Nephron (organoid): ENCODE data around the gene GLDN.

ENCODE experiments used
- H3K27ac Mint-ChIP-seq, 3 experiments: 2 replicates each; pipeline ENCODE4 v1.8.0; 2020; ENCODE audit warnings: mixed read lengths in 3 of 3, mild to moderate bottlenecking in 2 of 3, moderate library complexity in 1 of 3
- H3K27me3 Mint-ChIP-seq: 2 replicates; pipeline ENCODE4 v1.8.0; 2021; ENCODE audit warnings: low read depth, mild to moderate bottlenecking, moderate library complexity, mixed read lengths
- H3K36me3 Mint-ChIP-seq: 2 replicates; pipeline ENCODE4 v1.8.0; 2020; ENCODE audit warnings: low read depth, mixed read lengths
- H3K4me1 Mint-ChIP-seq: 2 replicates; pipeline ENCODE4 v1.8.0; 2020; ENCODE audit warnings: mixed read lengths
- H3K4me3 Mint-ChIP-seq, 3 experiments: 2 replicates each; pipeline ENCODE4 v1.8.0; 2020; ENCODE audit warnings: mild to moderate bottlenecking in 3 of 3, mixed read lengths in 3 of 3, moderate library complexity in 2 of 3
- H3K9me3 Mint-ChIP-seq: 2 replicates; pipeline ENCODE4 v1.8.0; 2020; ENCODE audit warnings: mixed read lengths
- TF ChIP-seq, protein P1 (sequence below), 3 experiments: fragments of 200-600 bp; sonication (generic); IDR thresholded peaks; one replicate each; pipeline ENCODE4 v1.5.0; 2021; ENCODE audit warnings: antibody characterized with exemption in 3 of 3; ENCODE audit not compliant: unreplicated experiment in 3 of 3

The GLDN gene

DNA sequence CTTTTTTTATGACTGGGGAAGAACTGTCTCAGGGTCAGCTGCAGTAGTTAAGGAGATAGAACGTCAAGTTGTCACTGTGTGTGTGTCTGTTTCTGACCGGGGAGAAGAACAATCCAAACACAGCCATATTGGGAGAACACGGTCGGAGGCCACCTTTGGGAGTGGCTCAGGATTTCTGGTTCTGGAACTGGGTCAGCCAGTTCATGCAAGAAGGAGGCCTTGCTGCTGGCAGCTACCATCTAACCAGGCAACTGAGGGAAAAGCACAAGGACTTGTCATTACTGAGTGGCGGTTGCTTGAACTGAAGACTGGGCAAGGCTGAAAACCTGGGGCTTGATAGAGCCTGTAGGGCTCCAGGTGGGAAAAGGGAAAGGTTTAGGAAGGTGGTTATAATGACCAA lies 24.6 kb downstream of the GLDN start:
- H3K9me3 Mint-ChIP-seq, result no peaks in the 10 kb centered on the region
- TF ChIP-seq, protein P1, sequence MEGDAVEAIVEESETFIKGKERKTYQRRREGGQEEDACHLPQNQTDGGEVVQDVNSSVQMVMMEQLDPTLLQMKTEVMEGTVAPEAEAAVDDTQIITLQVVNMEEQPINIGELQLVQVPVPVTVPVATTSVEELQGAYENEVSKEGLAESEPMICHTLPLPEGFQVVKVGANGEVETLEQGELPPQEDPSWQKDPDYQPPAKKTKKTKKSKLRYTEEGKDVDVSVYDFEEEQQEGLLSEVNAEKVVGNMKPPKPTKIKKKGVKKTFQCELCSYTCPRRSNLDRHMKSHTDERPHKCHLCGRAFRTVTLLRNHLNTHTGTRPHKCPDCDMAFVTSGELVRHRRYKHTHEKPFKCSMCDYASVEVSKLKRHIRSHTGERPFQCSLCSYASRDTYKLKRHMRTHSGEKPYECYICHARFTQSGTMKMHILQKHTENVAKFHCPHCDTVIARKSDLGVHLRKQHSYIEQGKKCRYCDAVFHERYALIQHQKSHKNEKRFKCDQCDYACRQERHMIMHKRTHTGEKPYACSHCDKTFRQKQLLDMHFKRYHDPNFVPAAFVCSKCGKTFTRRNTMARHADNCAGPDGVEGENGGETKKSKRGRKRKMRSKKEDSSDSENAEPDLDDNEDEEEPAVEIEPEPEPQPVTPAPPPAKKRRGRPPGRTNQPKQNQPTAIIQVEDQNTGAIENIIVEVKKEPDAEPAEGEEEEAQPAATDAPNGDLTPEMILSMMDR (IDR thresholded peaks at IDR 0.05; ENCODE audit: unreplicated experiment in 3 of 3), result no peak
- H3K27me3 Mint-ChIP-seq, result no peaks in the 10 kb centered on the region
- H3K4me3 Mint-ChIP-seq, result no peak overlapping the region
- no peaks in the 10 kb centered on the region for H3K36me3 Mint-ChIP-seq
- H3K4me1 Mint-ChIP-seq, result no peaks in the 10 kb centered on the region
- no peak overlapping the region for H3K27ac Mint-ChIP-seq

DNA sequence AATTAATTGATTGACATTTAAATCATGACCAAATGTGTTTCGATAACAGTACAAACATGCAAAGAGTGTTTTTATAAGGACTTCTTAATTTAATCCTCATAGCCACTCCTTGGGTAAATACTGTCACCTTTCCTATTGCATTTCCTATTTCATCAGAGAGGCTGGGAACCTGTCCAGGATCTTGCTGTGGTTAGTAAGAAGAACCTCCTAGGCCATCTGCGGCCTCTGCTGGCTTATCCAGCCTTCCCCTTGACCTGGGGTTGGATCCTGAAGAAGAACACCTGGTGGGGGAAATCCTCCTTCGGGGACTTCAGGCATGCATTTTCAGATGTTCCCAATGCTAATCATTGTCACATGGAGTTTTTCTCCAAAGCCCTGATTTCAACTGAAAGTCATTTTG lies 25.5 kb downstream of the GLDN start:
- Mint-ChIP-seq H3K4me3 (no peak overlapping the region), H3K27me3 (no peaks in the 10 kb centered on the region), H3K36me3 (no peaks in the 10 kb centered on the region), H3K4me1 (no peaks in the 10 kb centered on the region), H3K27ac (no peak overlapping the region), H3K9me3 (no peaks in the 10 kb centered on the region)
- TF ChIP-seq, protein P1 (IDR thresholded peaks at IDR 0.05; ENCODE audit: unreplicated experiment in 3 of 3), result no peak

GRCh38 chr15:51367322-51367976 lies 26.0 kb downstream of the GLDN start:
- H3K4me3 Mint-ChIP-seq, result no peak overlapping the region
- TF ChIP-seq, protein P1 (IDR thresholded peaks at IDR 0.05; ENCODE audit: unreplicated experiment in 3 of 3), result no peak
- no peaks in the 10 kb centered on the region for H3K27me3 Mint-ChIP-seq
- no peaks in the 10 kb centered on the region for H3K36me3 Mint-ChIP-seq
- H3K9me3 Mint-ChIP-seq, result no peaks in the 10 kb centered on the region
- H3K4me1 Mint-ChIP-seq, result no peaks in the 10 kb centered on the region
- H3K27ac Mint-ChIP-seq, result no peak overlapping the region

- H3K4me3 Mint-ChIP-seq, result no peak overlapping the region
- no peaks in the 10 kb centered on the region for H3K27me3 Mint-ChIP-seq
- H3K27ac Mint-ChIP-seq, result no peak overlapping the region
- TF ChIP-seq, protein P1 (IDR thresholded peaks at IDR 0.05; ENCODE audit: unreplicated experiment in 3 of 3), result no peak
- no peaks in the 10 kb centered on the region for H3K36me3 Mint-ChIP-seq
- no peaks in the 10 kb centered on the region for H3K9me3 Mint-ChIP-seq
- H3K4me1 Mint-ChIP-seq, result no peaks in the 10 kb centered on the region
Measured at GRCh38 chr15:51368307-51368706, 26.9 kb downstream of the GLDN start.

- no peak overlapping the region for H3K4me3 Mint-ChIP-seq
- H3K27ac Mint-ChIP-seq, result no peak overlapping the region
- no peaks in the 10 kb centered on the region for H3K36me3 Mint-ChIP-seq
- no peaks in the 10 kb centered on the region for H3K27me3 Mint-ChIP-seq
- H3K4me1 Mint-ChIP-seq, result no peaks in the 10 kb centered on the region
- no peaks in the 10 kb centered on the region for H3K9me3 Mint-ChIP-seq
- TF ChIP-seq, protein P1 (IDR thresholded peaks at IDR 0.05; ENCODE audit: unreplicated experiment in 3 of 3), result no peak
Measured at GRCh38 chr15:51368751-51369450, 27.4 kb downstream of the GLDN start.

DNA sequence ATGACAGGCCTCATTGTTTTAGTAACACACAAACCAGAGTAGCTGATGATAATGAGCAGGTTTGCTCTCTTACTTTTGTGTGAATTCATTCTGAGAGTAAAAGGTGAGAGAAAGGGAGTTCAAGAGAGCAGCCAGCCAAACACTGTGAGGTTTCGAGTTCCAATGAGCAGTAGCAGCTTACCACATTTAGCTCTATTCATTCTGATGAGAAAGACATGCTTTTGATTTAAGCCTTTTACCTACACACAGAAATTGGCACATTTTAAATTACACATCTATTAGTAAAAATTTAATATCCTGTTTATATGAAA lies 28.0 kb downstream of the GLDN start:
- Mint-ChIP-seq H3K4me1 (no peaks in the 10 kb centered on the region), H3K27ac (no peak overlapping the region), H3K4me3 (no peak overlapping the region), H3K9me3 (no peaks in the 10 kb centered on the region), H3K27me3 (no peaks in the 10 kb centered on the region), H3K36me3 (no peaks in the 10 kb centered on the region)
- TF ChIP-seq, protein P1 (IDR thresholded peaks at IDR 0.05; ENCODE audit: unreplicated experiment in 3 of 3), result no peak
